GM21367 (cell line): Measurements from ENCODE around the gene CDH16.
"Not testable (repeated sequence)": the region's sequence is repeated elsewhere in the genome, so short reads cannot be mapped to it uniquely, and the experiment has no call there.

Source experiments
- ATAC-seq: cut with Tn5 transposase; IDR thresholded peaks from one replicate; pipeline ENCODE4 v1.9.1; 2021; ENCODE audit not compliant: unreplicated experiment

Gene CDH16, protein sequence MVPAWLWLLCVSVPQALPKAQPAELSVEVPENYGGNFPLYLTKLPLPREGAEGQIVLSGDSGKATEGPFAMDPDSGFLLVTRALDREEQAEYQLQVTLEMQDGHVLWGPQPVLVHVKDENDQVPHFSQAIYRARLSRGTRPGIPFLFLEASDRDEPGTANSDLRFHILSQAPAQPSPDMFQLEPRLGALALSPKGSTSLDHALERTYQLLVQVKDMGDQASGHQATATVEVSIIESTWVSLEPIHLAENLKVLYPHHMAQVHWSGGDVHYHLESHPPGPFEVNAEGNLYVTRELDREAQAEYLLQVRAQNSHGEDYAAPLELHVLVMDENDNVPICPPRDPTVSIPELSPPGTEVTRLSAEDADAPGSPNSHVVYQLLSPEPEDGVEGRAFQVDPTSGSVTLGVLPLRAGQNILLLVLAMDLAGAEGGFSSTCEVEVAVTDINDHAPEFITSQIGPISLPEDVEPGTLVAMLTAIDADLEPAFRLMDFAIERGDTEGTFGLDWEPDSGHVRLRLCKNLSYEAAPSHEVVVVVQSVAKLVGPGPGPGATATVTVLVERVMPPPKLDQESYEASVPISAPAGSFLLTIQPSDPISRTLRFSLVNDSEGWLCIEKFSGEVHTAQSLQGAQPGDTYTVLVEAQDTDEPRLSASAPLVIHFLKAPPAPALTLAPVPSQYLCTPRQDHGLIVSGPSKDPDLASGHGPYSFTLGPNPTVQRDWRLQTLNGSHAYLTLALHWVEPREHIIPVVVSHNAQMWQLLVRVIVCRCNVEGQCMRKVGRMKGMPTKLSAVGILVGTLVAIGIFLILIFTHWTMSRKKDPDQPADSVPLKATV

DNA sequence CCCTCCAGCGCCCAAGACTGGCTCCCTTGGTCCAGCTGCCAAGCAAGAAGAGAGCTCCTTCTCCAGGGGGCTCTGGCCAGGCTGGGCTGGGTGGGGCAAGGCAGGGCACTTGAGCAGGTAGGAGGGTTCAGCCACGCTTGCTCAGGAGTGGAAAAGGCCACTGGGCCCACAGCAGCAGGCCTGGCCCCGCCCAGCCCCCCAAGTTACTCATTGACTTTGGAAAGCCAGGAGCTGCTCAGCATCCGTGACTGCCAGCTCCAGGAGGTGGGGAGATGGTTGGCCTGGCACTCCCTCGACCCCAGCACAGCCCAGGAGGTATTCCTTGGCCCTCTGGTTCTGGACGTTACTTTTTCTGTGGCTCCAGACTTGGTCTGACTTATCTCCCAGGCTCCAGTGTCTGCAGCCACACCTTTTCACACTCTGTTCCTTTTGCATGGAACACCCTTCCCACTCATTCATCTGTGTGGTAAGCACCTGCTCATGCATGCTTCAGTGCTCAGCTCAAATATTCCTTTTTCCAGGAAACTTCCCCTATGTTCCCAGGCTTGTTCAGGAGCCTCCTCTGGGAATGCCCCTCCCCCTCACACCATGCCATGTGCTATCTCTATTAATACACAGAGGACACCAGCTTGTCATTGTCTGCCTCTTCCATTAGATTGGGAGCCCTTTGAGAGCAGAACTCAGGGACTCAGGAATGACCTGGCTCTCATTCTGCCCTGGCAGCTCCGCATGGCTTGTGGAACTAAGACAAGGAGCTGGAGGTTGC lies at the start of gene CDH16:
Gene CDH16, minus strand, starts transcription at position 83 of the 766 bp plus-strand sequence. CDS start 820 bp downstream, outside the sequence.
- no peak for ATAC-seq

DNA sequence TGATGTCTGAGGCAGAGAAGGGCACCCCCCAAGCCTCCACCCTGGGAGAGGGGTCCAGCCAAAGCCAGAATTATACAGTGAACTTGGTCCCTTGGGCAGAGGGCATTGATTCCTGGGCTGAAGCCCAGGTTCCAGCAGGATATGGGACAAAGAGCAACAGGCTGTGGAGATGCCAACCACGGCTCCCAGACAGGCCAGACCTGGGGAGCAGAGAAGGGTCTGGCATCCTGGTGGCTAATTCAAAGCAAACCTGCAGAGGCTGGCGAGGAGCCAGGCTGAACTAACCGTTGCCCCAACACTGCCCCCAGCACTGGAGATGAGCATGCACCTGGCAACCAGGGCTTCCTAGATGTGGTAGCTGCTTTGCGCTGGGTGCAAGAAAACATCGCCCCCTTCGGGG lies 45.4 kb upstream of the CDH16 start:
- no peak for ATAC-seq

DNA sequence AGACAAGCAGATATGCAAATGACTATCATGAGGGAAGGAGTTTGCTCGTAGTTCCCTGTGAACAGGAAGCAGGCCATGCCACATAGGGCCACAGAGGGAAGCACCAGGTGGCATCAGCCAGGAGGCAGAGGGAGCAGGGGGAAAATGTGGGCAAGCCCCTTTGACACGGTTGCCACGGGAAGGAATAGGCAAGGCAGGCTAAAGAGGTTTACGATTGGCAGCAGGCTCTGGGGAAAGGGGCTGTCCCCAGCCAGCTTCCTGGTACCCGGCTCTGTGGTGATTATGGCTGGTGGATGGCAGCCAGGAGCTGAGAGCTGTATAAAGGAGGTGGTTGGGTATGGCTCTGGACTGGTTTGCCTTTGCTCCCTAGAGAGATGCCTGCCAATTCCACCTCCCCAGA lies 43.2 kb upstream of the CDH16 start:
- no peak for ATAC-seq

DNA sequence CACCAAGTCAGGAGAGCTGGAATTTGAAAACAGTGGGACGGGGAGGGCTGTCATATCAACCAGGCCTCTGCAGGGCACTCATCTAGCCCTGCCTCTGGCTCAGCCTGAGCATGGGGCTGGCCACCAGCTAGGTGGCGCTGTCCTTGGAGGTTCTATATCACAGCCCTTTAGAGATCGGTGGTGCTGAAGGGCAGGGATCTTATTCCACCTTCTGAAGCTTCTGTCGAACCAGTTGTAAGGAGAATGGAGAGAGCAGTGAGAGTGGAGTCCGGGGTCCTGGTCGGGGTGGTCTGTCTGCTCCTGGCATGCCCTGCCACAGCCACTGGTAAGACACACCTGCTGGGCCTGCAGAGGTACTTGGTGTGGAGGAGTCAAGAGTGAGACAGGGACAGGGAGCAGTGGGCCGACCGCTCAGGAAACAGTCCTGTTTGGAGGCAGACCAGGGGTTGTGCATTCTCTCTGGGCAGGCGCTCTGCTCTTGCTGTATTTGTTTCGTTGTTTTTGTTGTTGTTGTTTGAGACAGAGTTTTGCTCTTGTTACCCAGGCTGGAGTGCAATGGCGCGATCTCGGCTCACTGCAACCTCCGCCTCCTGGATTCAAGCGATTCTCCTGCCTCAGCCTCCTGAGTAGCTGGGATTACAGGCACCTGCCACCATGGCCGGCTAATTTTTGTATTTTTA lies 42.5 kb upstream of the CDH16 start, which contains the start of gene CES3:
Gene CES3, plus strand, starts transcription at position 202 of the 680 bp plus-strand sequence. Its CDS starts 42 bp downstream, at position 244.
- peak; percentile 67 for ATAC-seq

DNA sequence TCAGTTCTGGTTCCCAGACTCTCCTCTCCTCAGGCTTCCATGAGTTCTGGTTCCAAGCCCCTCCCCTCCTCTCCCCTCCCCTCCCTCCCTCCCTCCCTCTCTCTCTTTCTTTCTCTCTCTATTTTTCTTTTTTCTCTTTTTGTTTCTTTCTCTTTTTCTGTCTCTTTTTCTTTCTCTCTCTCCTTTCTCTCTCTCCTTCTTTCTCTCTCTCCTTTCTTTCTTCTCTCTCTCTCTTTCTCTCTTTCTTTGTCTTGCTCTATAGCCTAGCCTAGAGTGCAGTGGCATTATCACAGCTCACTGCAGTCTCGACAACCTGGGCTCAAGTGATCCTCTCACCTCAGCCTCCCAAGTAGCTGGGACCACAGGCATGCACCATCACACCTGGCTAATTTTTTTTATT lies 41.6 kb upstream of the CDH16 start:
- no peak for ATAC-seq

DNA sequence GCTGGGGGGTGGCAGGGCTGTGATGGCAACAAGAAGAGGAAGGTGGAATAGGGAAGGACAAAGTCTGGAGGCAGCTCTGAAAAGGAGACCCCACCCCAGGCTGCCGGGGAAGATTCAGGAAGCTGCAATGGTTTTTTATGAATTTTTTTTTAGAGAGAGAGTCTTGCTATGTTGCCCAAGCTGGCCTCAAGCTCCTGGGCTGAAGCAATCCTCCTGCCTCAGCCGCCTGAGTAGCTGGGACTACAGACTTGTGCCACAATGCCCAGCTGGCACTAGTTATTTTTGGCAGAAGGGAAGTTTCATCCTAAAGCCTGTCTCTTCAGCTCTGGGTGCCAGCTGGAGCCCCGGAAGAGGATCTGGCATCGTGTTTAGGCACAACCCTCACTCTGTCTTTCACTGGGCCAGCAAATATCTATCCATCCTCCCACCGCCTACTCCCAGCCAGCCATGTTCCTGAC lies 41.0 kb upstream of the CDH16 start:
- no peak for ATAC-seq

DNA sequence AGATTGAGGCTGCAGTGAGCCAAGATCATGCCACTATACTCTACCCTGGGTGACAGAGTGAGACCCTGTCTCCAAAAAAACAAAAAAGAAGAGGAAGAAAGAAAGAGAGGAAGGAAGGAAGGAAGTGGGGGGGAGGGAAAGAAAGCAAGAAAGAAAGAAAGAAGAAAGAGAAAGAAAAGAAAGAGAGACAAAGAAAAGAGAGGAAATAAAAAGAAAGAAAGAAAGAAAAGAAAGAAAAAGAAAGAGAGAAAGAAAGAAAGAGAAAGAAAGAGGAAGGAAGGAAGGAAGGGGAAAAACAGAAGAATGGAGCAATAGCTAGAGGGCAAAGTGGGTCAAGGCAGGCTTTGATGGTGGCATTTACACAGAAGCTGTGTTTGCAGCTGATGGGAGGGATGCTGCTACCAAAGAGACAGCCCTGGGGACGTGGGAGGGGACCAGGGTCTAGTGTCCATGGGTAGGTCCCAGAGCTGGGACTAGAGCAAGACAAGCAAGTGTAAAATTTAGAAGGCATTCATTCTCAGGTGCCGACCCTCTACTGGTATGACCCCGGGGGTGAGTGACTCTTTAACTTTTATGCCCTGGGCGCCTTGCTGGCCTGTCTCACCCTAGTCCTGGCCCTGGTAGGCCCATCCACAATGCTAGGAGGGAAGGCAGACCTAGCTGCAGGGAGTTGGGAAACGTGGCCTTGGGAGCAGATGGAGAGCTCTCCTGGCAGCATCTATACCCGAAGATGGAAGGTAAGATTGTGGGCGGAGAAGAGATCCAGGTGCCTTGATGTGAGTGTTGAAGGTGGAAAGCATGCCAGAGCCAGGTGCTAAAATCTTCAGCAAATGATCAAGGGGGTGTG lies 40.4 kb upstream of the CDH16 start:
- ATAC-seq: no peak

DNA sequence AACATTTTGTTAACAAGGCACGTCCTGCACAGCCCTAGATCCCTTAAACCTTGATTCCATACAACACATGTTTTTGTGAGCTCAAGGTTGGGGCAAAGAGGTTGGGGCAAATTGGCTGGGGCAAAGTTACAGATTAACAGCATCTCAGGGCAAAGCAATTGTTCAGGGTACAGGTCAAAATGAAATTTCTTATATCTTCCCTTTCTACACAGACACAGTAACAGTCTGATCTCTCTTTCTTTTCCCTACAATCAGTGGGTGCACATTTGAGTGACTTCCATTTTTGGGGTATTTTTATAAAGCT lies 37.4 kb upstream of the CDH16 start:
- not testable (repeated sequence) for ATAC-seq

DNA sequence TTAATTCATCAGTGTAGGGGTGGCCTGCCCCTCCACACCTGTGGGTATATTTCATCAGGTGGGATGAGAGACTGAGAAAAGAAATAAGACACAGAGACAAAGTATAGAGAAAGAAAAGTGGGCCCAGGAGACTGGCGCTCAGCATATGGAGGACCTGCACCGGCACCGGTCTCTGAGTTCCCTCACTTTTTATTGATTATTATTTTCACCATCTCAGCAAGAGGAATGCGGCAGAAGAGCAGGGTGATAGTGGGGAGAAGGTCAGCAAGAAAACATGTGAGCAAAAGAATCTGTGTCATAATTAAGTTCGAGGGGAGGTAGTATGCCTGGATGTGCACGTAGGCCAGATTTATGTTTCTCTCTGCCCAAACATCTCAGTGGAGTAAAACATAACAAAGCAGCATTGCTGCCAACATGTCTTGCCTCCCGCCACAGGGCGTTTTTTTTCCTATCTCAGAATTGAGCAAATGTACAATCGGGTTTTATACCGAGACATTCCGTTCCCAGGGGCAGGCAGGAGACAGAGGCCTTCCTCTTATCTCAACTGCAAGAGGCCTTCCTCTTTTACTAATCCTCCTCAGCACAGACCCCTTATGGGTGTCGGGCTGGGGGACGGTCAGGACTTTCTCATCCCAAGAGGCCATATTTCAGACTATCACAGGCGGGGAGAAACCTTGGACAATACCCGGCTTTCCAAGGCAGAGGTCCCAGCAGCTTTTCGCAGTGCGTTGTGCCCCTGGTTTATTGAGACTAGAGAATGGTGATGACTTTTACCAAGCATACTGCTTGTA lies 36.9 kb upstream of the CDH16 start:
- ATAC-seq: not testable (repeated sequence)

DNA sequence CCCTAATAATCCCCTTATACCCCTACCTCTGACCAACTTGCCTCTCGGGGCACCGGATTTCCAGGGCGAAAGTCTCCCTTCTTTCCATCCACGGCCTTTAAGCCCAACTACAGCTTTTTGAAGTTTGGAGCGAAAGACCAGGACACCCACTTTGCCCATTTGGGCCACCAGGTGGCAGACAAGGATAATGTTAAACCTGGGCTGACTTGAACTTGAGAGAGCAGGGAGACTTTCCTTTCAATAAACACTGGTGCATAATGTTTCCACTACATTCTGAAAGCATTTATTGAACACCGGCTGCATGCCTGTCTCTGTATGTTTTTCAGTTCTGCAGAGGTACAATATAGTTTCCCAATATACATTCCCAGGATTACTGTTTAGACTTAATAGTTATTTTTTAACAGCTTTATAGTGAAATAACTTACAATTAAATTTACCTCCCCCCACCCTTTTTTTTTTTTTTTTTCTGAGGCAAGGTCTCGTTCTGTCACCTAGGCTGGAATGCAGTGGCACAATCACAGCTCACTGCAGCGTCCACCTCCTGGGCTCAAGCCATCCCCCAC lies 35.5 kb upstream of the CDH16 start:
- no peak for ATAC-seq

DNA sequence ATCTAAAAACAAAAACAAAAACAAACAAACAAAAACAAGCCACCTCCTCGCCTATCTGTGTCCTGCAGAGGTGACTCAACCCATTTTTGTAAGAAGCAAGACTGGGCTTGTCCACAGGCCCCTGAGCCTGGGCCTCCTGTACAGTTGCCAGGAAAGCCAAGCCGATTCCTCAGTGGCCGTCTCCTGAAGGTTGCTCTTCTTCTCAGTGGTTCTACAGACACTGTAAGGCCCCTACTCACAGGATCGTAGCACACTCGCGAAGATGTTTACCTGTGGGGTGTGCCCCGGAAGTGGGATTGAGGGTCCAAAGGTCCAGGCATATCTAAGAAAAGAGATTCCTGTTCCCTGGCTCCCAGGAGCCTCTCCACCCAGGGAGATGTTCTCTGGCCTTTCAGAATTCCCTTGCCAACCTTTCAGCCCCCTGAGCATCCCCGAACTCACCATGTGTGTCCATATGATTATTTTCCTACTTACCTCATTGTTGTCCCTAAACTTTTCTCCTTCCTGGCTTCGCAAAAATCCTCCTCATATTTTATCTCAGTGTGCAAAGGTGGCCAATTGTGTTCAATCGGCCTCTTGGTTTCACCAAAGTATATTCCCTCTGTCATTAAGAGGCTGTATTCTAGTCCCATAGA lies 34.9 kb upstream of the CDH16 start:
- no peak for ATAC-seq

DNA sequence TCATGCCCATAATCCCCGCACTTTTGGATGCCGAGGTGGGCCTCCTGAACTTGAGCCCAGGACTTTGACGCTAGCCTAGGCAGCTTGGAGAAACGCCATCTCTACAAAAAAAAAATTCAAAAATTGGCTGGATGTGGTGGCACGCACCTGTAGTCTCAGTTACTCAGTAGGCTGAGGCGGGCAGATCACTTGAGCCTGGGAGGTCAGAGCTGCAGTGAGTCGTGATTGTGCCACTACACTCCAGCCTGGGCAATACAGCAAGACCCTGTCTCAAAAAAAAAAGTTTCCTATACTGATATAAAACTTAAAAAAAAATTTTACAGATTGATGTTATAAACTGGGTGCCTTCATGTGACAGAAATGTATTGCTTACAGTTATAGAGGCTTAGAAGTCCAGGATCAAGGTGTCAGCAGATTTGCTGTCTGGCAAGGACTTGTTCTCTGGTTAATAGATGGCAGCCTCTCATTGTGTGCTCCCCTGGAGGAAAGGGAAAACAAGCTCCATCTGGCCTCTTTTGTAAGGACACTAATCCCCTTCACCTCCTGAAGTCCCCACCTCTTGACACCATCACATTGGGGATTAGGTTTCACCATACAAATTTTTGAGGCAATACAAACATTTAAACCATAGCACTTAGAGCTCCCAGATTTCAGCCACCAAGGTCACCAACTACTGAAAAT lies 33.9 kb upstream of the CDH16 start:
- ATAC-seq: no peak

DNA sequence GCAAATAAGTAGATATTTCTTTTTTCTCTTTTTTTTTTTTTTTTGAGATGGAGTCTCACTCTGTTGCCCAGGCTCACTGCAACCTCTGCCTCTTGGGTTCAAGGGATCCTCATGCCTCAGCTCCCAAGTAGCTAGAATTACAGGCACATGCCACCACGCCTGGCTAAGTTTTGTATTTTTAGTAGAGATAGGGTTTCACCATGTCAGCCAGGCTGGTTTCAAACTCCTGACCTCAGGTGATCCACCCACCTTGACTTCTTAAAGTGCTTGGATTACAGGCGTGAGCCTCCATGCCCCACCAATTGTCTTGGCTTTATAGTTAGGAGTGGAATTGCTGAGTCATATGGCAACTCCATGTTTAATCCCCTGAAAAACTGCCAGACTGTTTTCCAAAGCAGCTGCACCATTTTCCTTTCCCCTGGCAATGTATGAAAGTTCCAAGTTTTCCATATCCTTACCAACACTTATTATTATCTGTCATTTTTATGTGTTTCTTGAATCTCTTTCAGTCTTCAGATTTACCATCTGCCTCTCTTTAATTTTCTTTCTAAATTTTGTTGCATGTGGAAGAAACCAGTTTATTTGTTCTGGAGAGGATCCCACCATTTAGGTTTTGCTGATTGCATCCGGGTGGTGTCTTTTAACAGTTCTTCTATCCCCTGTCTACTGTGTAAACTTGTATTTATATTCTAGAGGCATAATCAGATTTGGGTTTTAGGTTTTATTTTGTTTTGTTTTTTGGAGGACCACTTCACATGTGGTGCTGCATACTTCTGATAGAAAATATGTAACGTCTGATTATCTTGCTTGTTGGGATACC lies 32.5 kb upstream of the CDH16 start:
- ATAC-seq: no peak

DNA sequence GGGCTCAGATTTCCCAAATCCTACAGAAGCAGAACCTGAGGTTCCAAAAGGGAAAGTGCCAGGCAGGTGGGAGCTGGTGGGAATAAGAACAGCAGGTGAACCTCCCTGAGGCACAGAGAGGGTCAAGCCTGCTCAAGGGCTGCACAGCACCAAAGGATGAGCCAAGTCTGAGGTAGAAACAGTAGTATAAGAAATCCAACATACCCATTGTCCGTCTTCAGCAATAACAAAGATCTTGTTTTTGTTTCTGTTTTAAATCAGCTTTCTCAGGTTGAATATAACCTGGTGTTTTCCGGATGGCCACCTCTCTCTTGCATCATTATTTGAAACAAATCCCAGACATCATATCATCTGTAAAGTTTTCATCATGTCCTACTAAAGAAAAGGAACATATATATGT lies 31.8 kb upstream of the CDH16 start:
- no peak for ATAC-seq

DNA sequence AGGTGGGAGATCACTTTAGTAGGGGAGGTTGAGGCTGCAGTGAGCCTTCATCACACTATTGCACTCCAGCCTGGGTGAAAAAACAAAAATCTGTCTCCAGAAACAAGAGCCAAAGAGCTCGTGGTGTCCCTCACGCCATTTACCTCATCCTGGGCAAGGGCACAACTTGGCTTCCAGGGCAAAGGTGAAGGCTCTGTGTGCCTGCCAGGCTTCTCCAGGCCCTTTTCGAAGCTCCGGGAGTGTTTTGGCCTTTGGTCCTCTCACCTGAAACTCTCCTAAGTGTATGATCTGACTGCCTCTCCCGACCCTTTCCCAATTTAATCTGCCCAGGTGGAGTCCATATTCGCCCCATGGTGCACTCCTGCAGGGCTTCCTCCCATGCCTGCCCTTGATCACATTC lies 30.8 kb upstream of the CDH16 start:
- no peak for ATAC-seq

DNA sequence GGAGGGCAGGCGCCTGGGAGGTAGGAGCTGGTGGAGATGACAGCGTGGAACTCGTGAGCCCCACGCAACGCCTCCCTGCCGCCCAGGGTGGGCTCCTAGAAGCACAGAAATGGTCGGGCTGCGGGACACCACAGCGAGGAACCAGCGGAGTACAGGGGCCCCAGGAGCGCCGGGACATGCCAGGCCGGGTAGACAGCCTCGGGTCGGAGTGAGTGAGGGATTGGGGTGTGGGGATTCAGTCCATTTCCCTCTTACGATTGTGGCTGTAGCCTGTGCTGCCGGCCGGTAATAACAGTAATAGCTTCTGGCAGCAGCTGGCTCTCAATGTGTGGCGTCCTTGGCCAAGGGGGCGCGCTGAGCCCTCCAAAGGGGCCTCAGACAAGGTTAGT lies 30.1 kb upstream of the CDH16 start:
- ATAC-seq: no peak
